Panc1 (cell line): ENCODE data around the gene FRY. TPM values are rescaled to one million over a fixed set of nuclear protein-coding genes. Genes with fewer than 3 reads are reported as not detected.

Experiments
- ATAC-seq: fragments of 200-7000 bp; cut with Tn5 transposase; 2 replicates; pipeline ENCODE4 v1.9.1; 2020; ENCODE audit warnings: mild to moderate bottlenecking, moderate library complexity
- BruUV-seq: library from RNA; stranded (reverse); fragments of 400-500 nt; replicated peaks from 2 replicates; lab custom pipeline; 2021; lab: Mats Ljungman, UMichigan
- CTCF ChIA-PET: fragments of 300-600 bp; sonication (Branson Sonifier 250); formaldehyde crosslinking; loops from one replicate; lab custom pipeline; 2022; ENCODE audit warnings: antibody characterized with exemption; lab: Charles Lee
- POLR2A ChIA-PET: fragments of 300-600 bp; sonication (Branson Sonifier 250); formaldehyde crosslinking; loops from one replicate; lab custom pipeline; 2022; ENCODE audit warnings: antibody characterized with exemption; lab: Charles Lee
- DNase-seq: peaks from one replicate; pipeline ENCODE4 v3.0.0-alpha.2; 2010; ENCODE audit warnings: low read depth, low spot score
- H3K27ac ChIP-seq: 2 replicates; pipeline ENCODE4 v1.5.1; 2011; ENCODE audit warnings: mild to moderate bottlenecking, low read length, inconsistent platforms
- H3K27me3 ChIP-seq: fragments of 200-500 bp; sonication (Bioruptor generic); 2 replicates; pipeline ENCODE4 v1.6.0; 2014; ENCODE audit warnings: low read length, inconsistent platforms; ENCODE audit not compliant: control insufficient read depth, insufficient read depth
- H3K36me3 ChIP-seq: fragments of 200-500 bp; sonication (Bioruptor generic); 2 replicates; pipeline ENCODE4 v1.5.1; 2014; ENCODE audit warnings: inconsistent platforms, mild to moderate bottlenecking, low read length, moderate library complexity; ENCODE audit not compliant: control insufficient read depth, insufficient read depth
- H3K4me1 ChIP-seq: 2 replicates; pipeline ENCODE4 v1.5.1; 2011; ENCODE audit warnings: inconsistent platforms, mild to moderate bottlenecking, low read length, moderate library complexity; ENCODE audit not compliant: control insufficient read depth, insufficient read depth
- H3K4me3 ChIP-seq, 2 experiments: 2 replicates each; pipeline ENCODE4 v1.5.1; 2011 to 2012; ENCODE audit warnings: low read depth in 2 of 2, low read length in 2 of 2, mild to moderate bottlenecking in 2 of 2, inconsistent platforms in 1 of 2, moderate library complexity in 1 of 2
- H3K9me3 ChIP-seq: fragments of 200-500 bp; sonication (Bioruptor generic); 2 replicates; pipeline ENCODE4 v1.5.1; 2014; ENCODE audit warnings: low read depth, mild to moderate bottlenecking, inconsistent platforms, low read length, moderate library complexity; ENCODE audit not compliant: control insufficient read depth, insufficient read depth
- POLR2AphosphoS5 ChIP-seq: IDR thresholded peaks from 2 replicates; pipeline ENCODE4 v1.6.1; 2012; ENCODE audit warnings: mild to moderate bottlenecking, low read depth, low read length, moderate library complexity
- REST ChIP-seq, 2 experiments: IDR thresholded peaks; 2 replicates each; pipeline ENCODE4 v1.6.1; 2011 to 2012; ENCODE audit warnings: low read depth in 2 of 2, control low read depth in 1 of 2, low read length in 1 of 2, mild to moderate bottlenecking in 1 of 2, moderate library complexity in 1 of 2; ENCODE audit not compliant: insufficient read depth in 1 of 2
- SIN3A ChIP-seq: IDR thresholded peaks from 2 replicates; pipeline ENCODE4 v1.6.1; 2012; ENCODE audit warnings: low read depth, mild to moderate bottlenecking, low read length, moderate library complexity, borderline replicate concordance; ENCODE audit not compliant: insufficient read depth
- TCF7L2 ChIP-seq: IDR thresholded peaks from 2 replicates; pipeline ENCODE4 v1.6.1; 2011; ENCODE audit warnings: mild to moderate bottlenecking, low read depth, low read length, inconsistent platforms
- in situ Hi-C: cut with HindIII; loops from 2 replicates; pipeline ENCODE4 v1.10.0; 2016; ENCODE audit warnings: low sequenced_read_pairs, low pct_unique_long_range_greater_than_20kb
- intact Hi-C: fragments of 100-400 bp; cut with micrococcal nuclease; formaldehyde crosslinking; loops from one replicate; pipeline ENCODE4 v1.10.0; 2022; ENCODE audit not compliant: unreplicated experiment
- total RNA-seq: library from RNA; stranded (reverse); gene quantifications from one replicate; pipeline ENCODE4 v1.2.1, GENCODE V29; 2021; ENCODE audit not compliant: unreplicated experiment
- TF ChIP-seq, protein P1 (sequence below): fragments of 450-650 bp; IDR thresholded peaks from 2 replicates; pipeline ENCODE4 v1.5.1; 2017; ENCODE audit warnings: mild to moderate bottlenecking

Gene FRY
- total RNA-seq, 1 experiment from 2014 or later: 0.18 TPM

- TF ChIP-seq TCF7L2 (no peak), SIN3A (no peak), POLR2AphosphoS5 (no peak), REST (IDR thresholded peaks at IDR 0.05; ENCODE audit: insufficient read depth in 1 of 2, low read depth in 2 of 2, low read length in 1 of 2) (no peak)
- TF ChIP-seq, protein P1, sequence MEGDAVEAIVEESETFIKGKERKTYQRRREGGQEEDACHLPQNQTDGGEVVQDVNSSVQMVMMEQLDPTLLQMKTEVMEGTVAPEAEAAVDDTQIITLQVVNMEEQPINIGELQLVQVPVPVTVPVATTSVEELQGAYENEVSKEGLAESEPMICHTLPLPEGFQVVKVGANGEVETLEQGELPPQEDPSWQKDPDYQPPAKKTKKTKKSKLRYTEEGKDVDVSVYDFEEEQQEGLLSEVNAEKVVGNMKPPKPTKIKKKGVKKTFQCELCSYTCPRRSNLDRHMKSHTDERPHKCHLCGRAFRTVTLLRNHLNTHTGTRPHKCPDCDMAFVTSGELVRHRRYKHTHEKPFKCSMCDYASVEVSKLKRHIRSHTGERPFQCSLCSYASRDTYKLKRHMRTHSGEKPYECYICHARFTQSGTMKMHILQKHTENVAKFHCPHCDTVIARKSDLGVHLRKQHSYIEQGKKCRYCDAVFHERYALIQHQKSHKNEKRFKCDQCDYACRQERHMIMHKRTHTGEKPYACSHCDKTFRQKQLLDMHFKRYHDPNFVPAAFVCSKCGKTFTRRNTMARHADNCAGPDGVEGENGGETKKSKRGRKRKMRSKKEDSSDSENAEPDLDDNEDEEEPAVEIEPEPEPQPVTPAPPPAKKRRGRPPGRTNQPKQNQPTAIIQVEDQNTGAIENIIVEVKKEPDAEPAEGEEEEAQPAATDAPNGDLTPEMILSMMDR: no peak
- in situ Hi-C loops: no loop called here
- CTCF ChIA-PET: no interaction called here
- Histone ChIP-seq H3K27ac (no peak overlapping the region), H3K4me1 (no peaks in the 10 kb centered on the region), H3K9me3 (no peaks in the 10 kb centered on the region), H3K4me3 (no peak overlapping the region), H3K36me3 (no peaks in the 10 kb centered on the region), H3K27me3 (no peaks in the 10 kb centered on the region)
- BruUV-seq: no TSS peak
- POLR2A ChIA-PET: no interaction called here
- DNase-seq (no peak), ATAC-seq (no peak)
- intact Hi-C loops: no loop called here
Observed at GRCh38 chr13:32277839-32278238, 246.3 kb downstream of the FRY start.

GRCh38 chr13:32278426-32278825 lies 246.9 kb downstream of the FRY start:
- DNase-seq: no peak
- no peak for TF ChIP-seq SIN3A
- no peak for TF ChIP-seq TCF7L2
- TF ChIP-seq REST (IDR thresholded peaks at IDR 0.05; ENCODE audit: insufficient read depth in 1 of 2, low read depth in 2 of 2, low read length in 1 of 2): no peak
- TF ChIP-seq POLR2AphosphoS5: no peak
- TF ChIP-seq, protein P1: no peak
- in situ Hi-C loops (no loop called here), intact Hi-C loops (no loop called here)
- Histone ChIP-seq H3K4me3 (no peak overlapping the region), H3K27ac (no peak overlapping the region), H3K4me1 (no peaks in the 10 kb centered on the region), H3K27me3 (no peaks in the 10 kb centered on the region), H3K36me3 (no peaks in the 10 kb centered on the region), H3K9me3 (no peaks in the 10 kb centered on the region)
- POLR2A ChIA-PET: no interaction called here
- BruUV-seq: no TSS peak
- no peak for ATAC-seq
- CTCF ChIA-PET: no interaction called here
